Neural cell (in vitro differentiated cells): Measurements from ENCODE around the gene TPST2. TPM values are rescaled to one million over a fixed set of nuclear protein-coding genes. Genes with fewer than 3 reads are reported as not detected.

Experiments
- H2AFZ ChIP-seq: fragments of 200-600, 300-800 bp; sonication (generic), shearing (Covaris generic); 2 replicates; pipeline ENCODE4 v1.6.0; 2014; ENCODE audit warnings: low read depth, mild to moderate bottlenecking, antibody characterized with exemption, low read length, moderate library complexity
- H3F3A ChIP-seq: fragments of 200-600 bp; shearing (Covaris generic); 2 replicates; pipeline ENCODE4 v1.6.1; 2016; ENCODE audit warnings: mild to moderate bottlenecking, moderate library complexity, mixed read lengths, antibody characterized with exemption, low read length; ENCODE audit not compliant: insufficient read depth, poor library complexity, severe bottlenecking
- H3K27ac ChIP-seq: fragments of 200-600, 300-800 bp; sonication (generic), shearing (Covaris generic); 2 replicates; pipeline ENCODE4 v1.5.1; 2014; ENCODE audit warnings: mild to moderate bottlenecking, low read length, moderate library complexity
- H3K27me3 ChIP-seq: fragments of 300-800, 200-600 bp; sonication (generic), shearing (Covaris generic); 2 replicates; pipeline ENCODE4 v1.6.0; 2014; ENCODE audit warnings: mild to moderate bottlenecking, low read depth, low read length, moderate library complexity; ENCODE audit not compliant: insufficient read depth
- H3K36me3 ChIP-seq: fragments of 300-800, 200-600 bp; sonication (generic), shearing (Covaris generic); 2 replicates; pipeline ENCODE4 v1.5.1; 2014; ENCODE audit warnings: mild to moderate bottlenecking, antibody characterized with exemption, low read length, moderate library complexity; ENCODE audit not compliant: insufficient read depth
- H3K4me2 ChIP-seq: fragments of 300-800, 200-600 bp; sonication (generic), shearing (Covaris generic); 2 replicates; pipeline ENCODE4 v1.6.0; 2014; ENCODE audit warnings: mild to moderate bottlenecking, low read length
- H3K4me3 ChIP-seq: fragments of 300-800, 200-600 bp; sonication (generic), shearing (Covaris generic); 2 replicates; pipeline ENCODE4 v1.5.1; 2014; ENCODE audit warnings: mild to moderate bottlenecking, low read length, moderate library complexity
- H3K79me2 ChIP-seq: fragments of 200-600 bp; shearing (Covaris generic); replicated peaks from 2 replicates; pipeline ENCODE4 v1.6.0; 2014; ENCODE audit warnings: mild to moderate bottlenecking, low read length, moderate library complexity; ENCODE audit not compliant: insufficient read depth
- H3K9ac ChIP-seq: fragments of 300-800, 200-600 bp; sonication (generic), shearing (Covaris generic); 2 replicates; pipeline ENCODE4 v1.6.1; 2016; ENCODE audit warnings: mild to moderate bottlenecking, low read length, mixed read lengths
- H3K9me2 ChIP-seq: fragments of 200-600 bp; shearing (Covaris generic); 2 replicates; pipeline ENCODE4 v1.6.1; 2016; ENCODE audit warnings: mild to moderate bottlenecking, low read length, mixed read lengths; ENCODE audit not compliant: insufficient read depth
- H3K9me3 ChIP-seq: fragments of 200-600, 300-800 bp; sonication (generic), shearing (Covaris generic); 2 replicates; pipeline ENCODE4 v1.6.1; 2016; ENCODE audit warnings: mild to moderate bottlenecking, mixed run types, low read length, moderate library complexity, mixed read lengths
- H4K20me1 ChIP-seq: fragments of 200-600 bp; shearing (Covaris generic); 2 replicates; pipeline ENCODE4 v1.6.1; 2016; ENCODE audit warnings: mild to moderate bottlenecking, mixed run types; ENCODE audit not compliant: insufficient read depth
- CTCF ChIP-seq: fragments of 450-650 bp; IDR thresholded peaks from 2 replicates; pipeline ENCODE4 v1.5.1; 2014; ENCODE audit warnings: antibody characterized with exemption, mild to moderate bottlenecking, moderate library complexity; ENCODE audit not compliant: poor library complexity, severe bottlenecking
- EP300 ChIP-seq: fragments of 450-650 bp; conservative IDR thresholded peaks from 2 replicates; pipeline ENCODE4 v1.6.1; 2014; ENCODE audit warnings: antibody characterized with exemption, mild to moderate bottlenecking, moderate library complexity; ENCODE audit not compliant: poor library complexity, severe bottlenecking
- EZH2 ChIP-seq: fragments of 200-600, 300-800 bp; shearing (Covaris generic), sonication (generic); IDR thresholded peaks from 2 replicates; pipeline ENCODE4 v1.6.1; 2014; ENCODE audit warnings: antibody characterized with exemption, low read length, borderline replicate concordance, mild to moderate bottlenecking; ENCODE audit not compliant: insufficient read depth, poor library complexity, severe bottlenecking
- MXI1 ChIP-seq: fragments of 450-650 bp; conservative IDR thresholded peaks from 2 replicates; pipeline ENCODE4 v1.6.1; 2014; ENCODE audit warnings: antibody characterized with exemption, mild to moderate bottlenecking; ENCODE audit not compliant: poor library complexity, severe bottlenecking
- POLR2AphosphoS5 ChIP-seq: IDR thresholded peaks from 2 replicates; pipeline ENCODE4 v1.6.1; 2012
- RAD21 ChIP-seq: fragments of 450-650 bp; conservative IDR thresholded peaks from 2 replicates; pipeline ENCODE4 v1.6.1; 2014; ENCODE audit warnings: antibody characterized with exemption, mild to moderate bottlenecking, moderate library complexity
- REST ChIP-seq: IDR thresholded peaks from 2 replicates; pipeline ENCODE4 v1.6.1; 2012; ENCODE audit warnings: borderline replicate concordance
- SMC3 ChIP-seq: fragments of 450-650 bp; conservative IDR thresholded peaks from 2 replicates; pipeline ENCODE4 v1.6.1; 2014; ENCODE audit warnings: antibody characterized with exemption, mild to moderate bottlenecking, moderate library complexity; ENCODE audit not compliant: poor library complexity
- TAF1 ChIP-seq: IDR thresholded peaks from 2 replicates; pipeline ENCODE4 v1.6.1; 2012; ENCODE audit warnings: low read depth
- polyA plus RNA-seq: library from polyadenylated mRNA; depleted of rRNA; stranded (reverse); fragments of >200 nt; gene quantifications from 2 replicates; pipeline ENCODE4 v1.2.3, GENCODE V29; 2014

TPST2 gene
- polyA plus RNA-seq, 1 donor from 2014 or later = 16.6 TPM

- H3K4me2 ChIP-seq = no peak overlapping the region
Observed at GRCh38 chr22:26536762-26537134, 53.2 kb downstream of the TPST2 start.

GRCh38 chr22:26536056-26536761 lies 53.7 kb downstream of the TPST2 start:
- Histone ChIP-seq H2AFZ (no peak overlapping the region), H3F3A (no peaks in the 10 kb centered on the region), H3K9me3 (no peaks in the 10 kb centered on the region), H3K9me2 (no peaks in the 10 kb centered on the region), H3K27ac (no peak overlapping the region), H3K9ac (no peak overlapping the region), H3K79me2 (no peaks in the 10 kb centered on the region), H3K27me3 (no peaks in the 10 kb centered on the region), H3K4me3 (no peak overlapping the region), H4K20me1 (no peaks in the 10 kb centered on the region), H3K36me3 (no peaks in the 10 kb centered on the region), H3K4me2 (no peak overlapping the region)
- TF ChIP-seq RAD21 (no peak), MXI1 (no peak), REST (no peak), SMC3 (no peak), EP300 (no peak)

More at GRCh38 chr22:26536762-26537134, 53.2 kb downstream of the TPST2 start:
- Histone ChIP-seq H4K20me1 (no peaks in the 10 kb centered on the region), H3K27ac (no peak overlapping the region), H3K4me3 (no peak overlapping the region), H3K9me3 (no peaks in the 10 kb centered on the region), H3K36me3 (no peaks in the 10 kb centered on the region), H2AFZ (no peak overlapping the region), H3K79me2 (no peaks in the 10 kb centered on the region), H3F3A (no peaks in the 10 kb centered on the region), H3K9me2 (no peaks in the 10 kb centered on the region), H3K27me3 (no peaks in the 10 kb centered on the region), H3K9ac (no peak overlapping the region)
- no peak for TF ChIP-seq EZH2
- TF ChIP-seq POLR2AphosphoS5 = no peak
- TF ChIP-seq MXI1 = no peak
- TF ChIP-seq SMC3 = no peak
- TF ChIP-seq EP300 = no peak
- no peak for TF ChIP-seq REST
- no peak for TF ChIP-seq CTCF
- TF ChIP-seq TAF1 = no peak
- TF ChIP-seq RAD21 = no peak
